ENCODE results near the gene PARD3.

Gene PARD3

DNA sequence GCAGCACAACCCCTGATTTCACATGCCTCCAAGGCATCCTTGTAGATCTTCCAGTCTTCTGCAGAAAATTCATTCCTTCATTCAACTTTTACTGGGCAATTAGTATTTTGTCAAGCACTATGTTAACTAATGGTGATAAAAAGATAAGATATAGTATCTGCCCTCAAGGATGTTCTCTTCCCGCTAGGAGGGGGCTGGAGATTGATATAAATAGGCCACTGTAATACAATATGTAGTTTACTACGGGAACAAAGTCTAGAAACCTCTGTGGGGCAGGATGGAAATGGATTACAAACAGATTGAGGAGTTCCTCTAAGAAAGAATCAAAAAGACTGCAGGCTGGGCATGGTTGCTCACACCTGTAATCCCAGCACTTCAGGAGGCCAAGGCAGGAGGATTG, 10.3 kb upstream of the PARD3 start:
- no peak for FAIRE-seq
- no peak for DNase-seq (ENCODE audit: low spot score)

DNA sequence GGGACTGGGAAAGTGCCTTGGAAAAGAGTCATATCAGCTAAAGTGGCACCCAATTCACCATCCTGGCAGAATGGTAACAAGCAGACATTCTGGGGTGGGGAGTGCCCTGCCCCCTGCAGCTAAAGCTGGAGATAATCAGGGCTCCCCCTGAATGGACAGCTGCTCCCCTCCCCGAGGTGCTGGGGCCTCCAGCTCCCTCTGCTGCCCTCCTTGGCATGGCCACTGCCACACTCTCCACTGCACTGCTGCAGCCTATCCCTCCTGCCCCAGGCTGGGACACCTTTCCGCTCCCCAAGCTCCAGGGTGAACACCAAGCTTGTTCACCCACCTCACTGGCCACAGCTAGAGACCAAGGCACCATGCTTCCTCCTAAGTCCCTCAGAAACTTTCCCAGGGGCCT, 9.8 kb upstream of the PARD3 start:
- DNase-seq (ENCODE audit: low spot score) (no peak), FAIRE-seq (no peak)

GRCh38 chr10:34821587-34822585, 6.8 kb upstream of the PARD3 start:
- FAIRE-seq (no peak), DNase-seq (ENCODE audit: low spot score) (no peak)

DNA sequence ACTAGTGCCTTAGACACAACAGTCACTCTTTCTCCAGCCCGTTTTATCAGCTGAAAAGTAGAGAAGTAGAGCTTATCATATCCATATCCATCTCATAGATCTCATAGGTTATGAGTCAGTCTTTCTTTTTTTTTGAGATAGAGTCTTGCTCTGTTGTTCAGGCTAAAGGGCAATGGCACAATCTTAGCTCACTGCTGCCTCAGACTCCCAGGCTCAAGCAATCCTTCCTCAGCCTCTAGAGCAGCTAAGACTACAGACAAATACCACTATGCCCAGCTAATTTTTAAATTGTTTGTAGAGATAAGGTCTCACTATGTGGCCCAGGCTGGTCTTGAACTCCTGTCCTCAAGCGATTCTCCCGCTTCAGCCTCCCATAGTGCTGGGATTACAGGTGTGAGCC, 2.5 kb upstream of the PARD3 start:
- DNase-seq (ENCODE audit: low spot score): no peak

DNA sequence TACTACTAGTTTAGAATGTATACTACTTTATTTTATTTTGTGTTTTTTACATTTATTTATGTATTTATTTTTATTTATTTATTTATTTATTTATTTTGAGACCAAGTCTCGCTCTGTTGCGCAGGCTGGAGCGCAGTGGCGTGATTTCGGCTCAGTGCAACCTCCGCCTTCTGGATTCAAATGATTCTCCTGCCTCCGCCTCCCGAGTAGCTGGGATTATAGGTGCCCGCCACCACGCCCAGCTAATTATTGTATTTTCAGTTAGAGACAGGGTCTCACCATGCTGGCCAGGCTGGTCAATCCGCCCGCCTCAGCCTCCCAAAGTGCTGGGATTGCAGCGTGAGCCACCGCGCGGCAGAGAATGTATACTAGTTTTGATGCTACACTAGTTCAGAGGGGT, 2.0 kb upstream of the PARD3 start:
- DNase-seq (ENCODE audit: low spot score) (no peak), FAIRE-seq (no peak)

More for the DNA sequence above, 2.5 kb upstream of the PARD3 start:
- FAIRE-seq: no peak

DNA sequence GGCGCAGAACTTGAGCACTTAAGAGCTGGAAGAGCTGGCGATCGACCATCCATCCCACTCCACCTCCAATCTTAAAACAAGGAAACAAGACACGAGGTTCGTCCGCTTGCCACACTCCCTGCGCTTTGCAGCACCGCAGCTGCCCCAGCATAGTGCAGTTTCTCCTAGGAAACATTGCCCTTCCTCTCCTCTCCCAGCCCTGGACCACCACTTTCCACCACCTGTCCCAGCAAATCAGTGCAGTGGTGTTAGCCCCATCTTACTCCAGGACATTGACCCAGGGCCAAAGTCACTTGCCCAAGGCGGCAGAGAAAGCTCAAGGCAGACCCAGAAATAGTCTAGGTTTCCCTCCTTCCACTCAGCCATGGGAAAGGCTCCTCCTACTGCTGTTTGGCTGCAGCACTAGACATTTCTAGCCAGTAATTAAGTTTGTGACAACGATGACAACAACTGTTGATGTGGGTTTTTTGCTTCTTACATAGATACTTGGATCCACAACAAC, 1.5 kb upstream of the PARD3 start:
- DNase-seq (ENCODE audit: low spot score): no peak

DNA sequence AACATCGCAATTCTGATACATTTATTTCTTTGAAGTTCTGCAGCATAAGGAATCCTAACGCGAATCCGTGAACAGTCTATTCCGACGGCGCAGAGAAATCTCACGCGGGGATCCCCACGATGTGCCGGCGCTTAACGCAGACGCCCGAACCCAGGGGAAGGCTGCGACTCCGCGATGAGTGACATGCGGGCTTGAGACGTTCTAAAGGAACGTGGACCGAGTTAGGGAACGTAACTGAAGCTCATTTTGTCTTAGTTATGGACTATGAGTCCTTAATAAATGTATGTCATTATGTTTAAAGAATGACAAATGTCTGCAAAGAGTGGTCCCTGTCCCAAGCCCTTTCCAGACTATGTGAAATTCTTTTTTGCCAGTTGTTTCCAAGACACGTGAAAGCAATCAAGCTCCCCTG, 995 bp upstream of the PARD3 start:
- no peak for FAIRE-seq
- DNase-seq (ENCODE audit: low spot score): no peak

More for the DNA sequence above, 1.5 kb upstream of the PARD3 start:
- FAIRE-seq: no peak

DNA sequence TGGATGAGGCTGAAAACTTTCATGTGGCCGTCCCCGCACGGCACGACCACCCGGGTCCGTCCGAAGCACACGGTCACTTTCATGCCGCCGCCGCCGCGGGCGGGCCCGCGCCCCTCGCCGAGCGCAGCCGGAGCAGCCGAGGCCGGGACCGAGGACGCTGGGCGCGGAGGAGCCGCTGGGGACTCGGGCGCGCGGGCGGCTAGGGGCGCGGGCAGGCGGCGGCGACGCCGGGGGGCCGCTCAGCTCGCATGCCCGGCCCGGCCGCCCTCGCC, 247 bp downstream of the PARD3 start:
- no peak for DNase-seq (ENCODE audit: low spot score)

GRCh38 chr10:34814223-34814912, 728 bp downstream of the PARD3 start:
- DNase-seq (ENCODE audit: low spot score) (no peak), FAIRE-seq (no peak)

More for the DNA sequence above, 247 bp downstream of the PARD3 start:
- FAIRE-seq: no peak

GRCh38 chr10:34813626-34814222, 1.4 kb downstream of the PARD3 start:
- peak; percentile 65 for FAIRE-seq
- peak; percentile 73 for DNase-seq (ENCODE audit: low spot score)

GRCh38 chr10:34812771-34813170, 2.3 kb downstream of the PARD3 start:
- DNase-seq (ENCODE audit: low spot score) (no peak), FAIRE-seq (no peak)

DNA sequence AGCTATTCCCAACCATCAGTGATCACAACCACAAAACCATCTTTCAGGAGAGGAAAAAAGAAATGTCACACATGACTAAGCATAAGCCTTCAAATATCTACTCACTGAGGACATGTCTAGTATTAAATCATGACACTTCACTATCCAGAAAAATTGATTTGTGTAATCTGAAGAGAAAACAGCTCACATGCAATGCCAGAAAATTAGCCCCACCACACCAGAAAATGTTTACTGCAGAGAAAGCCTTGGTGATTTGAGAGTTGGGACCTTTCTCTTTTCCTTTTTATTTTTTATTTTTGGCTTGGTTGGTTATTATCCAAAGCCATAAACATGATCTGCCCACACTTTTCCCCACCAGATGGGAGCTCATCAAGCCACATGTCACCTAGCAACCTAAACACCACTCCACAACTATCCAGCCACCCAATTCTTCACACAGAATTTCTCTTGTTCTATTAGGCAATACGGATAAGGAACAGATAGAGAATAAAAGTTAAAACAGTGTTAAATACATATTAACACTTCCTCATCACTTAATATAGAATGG, 3.1 kb downstream of the PARD3 start:
- DNase-seq (ENCODE audit: low spot score): peak; percentile 84
- FAIRE-seq: peak; percentile 94

GRCh38 chr10:34811126-34811967, 3.7 kb downstream of the PARD3 start:
- DNase-seq (ENCODE audit: low spot score) (no peak), FAIRE-seq (no peak)

DNA sequence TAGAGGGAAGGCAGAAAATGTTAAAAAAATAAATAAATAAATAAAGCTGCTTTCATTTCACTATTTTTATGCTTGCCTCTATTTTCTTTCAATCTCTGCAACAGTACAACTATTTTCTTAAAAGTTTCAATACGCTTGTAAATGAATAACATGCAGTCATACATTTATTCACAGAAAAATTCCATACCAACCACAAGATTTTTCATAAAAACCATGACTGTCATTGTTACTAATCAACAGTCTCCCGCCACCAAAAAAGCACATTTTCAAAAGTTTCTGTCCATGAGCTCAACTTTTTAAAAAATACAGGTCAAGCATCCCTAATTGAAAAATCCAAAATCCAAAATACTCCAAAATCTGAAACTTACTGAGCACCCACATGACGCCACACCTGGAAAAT, 5.3 kb downstream of the PARD3 start:
- peak; percentile 95 for FAIRE-seq
- peak; percentile 53 for DNase-seq (ENCODE audit: low spot score)

GRCh38 chr10:34808801-34809745, 6.0 kb downstream of the PARD3 start:
- DNase-seq (ENCODE audit: low spot score) (peak; percentile 79), FAIRE-seq (peak; percentile 84)

DNA sequence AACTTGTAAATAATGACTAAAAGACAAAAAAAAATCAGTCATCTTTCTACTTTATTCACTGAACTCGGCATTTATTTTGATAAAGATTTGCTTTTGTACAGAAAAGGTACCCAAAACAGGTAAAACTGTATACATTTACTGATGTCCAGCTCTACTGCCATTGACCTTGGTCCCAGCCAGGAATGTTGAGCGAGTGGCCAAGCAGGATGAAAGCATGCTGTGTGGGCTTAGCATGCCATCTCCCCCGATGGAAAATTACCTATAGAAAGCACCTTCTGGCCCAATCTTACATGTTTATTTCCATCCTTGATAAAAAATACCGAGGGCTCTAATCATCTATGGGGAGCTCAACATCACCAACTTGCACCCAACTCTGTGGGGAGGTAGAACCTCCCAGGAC, 6.8 kb downstream of the PARD3 start:
- DNase-seq (ENCODE audit: low spot score): no peak
- FAIRE-seq: no peak

DNA sequence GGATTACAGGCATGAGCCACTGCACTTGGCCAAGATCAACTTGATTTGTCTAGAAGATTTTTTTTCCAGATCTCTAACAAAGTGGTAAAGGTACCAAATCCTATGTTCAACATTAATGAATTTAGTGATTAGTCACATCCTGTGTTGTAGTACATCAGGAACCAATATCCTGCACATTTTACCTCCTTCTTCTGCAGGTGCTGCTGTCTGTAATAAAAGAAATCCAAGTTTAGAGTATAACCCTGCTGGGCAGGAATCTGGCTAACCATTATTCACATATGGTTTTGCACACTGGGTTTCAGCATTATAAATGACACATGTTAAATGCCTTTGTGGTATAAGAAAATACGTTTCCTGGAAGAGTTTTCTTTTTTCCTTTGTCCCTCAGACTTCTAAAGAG, 10.8 kb downstream of the PARD3 start:
- peak; percentile 45 for DNase-seq (ENCODE audit: low spot score)
- peak; percentile 90 for FAIRE-seq

- DNase-seq (ENCODE audit: low spot score) (no peak), FAIRE-seq (no peak)
Measured at GRCh38 chr10:34802692-34803091, 12.4 kb downstream of the PARD3 start.

DNA sequence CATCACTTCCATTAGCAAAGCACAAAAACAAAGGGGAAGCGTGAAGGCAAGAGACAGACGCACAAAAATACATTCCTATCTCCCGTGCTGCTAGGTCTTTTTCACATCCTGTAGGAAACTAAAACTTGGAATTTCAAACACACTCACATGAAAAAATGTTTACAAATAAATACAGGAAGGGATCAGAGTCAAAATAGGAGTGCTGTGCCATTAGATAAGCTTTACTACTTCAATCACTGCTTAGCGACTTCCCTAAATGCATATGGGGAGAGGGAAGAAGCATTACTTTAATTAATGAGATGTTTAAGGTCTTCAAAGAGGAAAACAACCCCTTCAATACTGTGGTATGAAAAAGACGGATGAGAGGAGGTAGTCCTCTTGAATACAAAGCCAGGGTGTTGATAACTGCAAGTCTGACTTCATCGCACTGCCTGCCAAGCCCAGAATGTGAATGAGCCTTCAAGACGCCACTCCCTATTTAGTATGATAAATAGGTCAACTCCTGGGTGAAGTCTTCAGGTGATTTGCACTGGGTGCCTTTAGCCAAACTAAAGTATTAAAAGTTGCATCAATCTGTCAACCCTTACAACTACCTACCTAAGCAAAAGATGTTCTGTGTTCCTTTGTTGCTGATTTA, 13.9 kb downstream of the PARD3 start:
- no peak for DNase-seq (ENCODE audit: low spot score)
- no peak for FAIRE-seq

Data from RCC 7860 (cell line).